K562 (cell line): ENCODE data around the gene IL36RN. TPM values are rescaled to one million over a fixed set of nuclear protein-coding genes. Genes with fewer than 3 reads are reported as not detected.

Experiments
- ARNT ChIP-seq, 2 experiments: fragments of 450-650 bp; IDR thresholded peaks; 2 replicates each; pipeline ENCODE4 v1.6.1; 2016; ENCODE audit warnings: mild to moderate bottlenecking in 1 of 2
- HES1 ChIP-seq: fragments of 450-650 bp; IDR thresholded peaks from 2 replicates; pipeline ENCODE4 v1.6.1; 2016; ENCODE audit warnings: low read depth, mild to moderate bottlenecking, moderate library complexity
- SNAPC5 ChIP-seq: fragments of 250-450 bp; sonication (Bioruptor Pico); IDR thresholded peaks from 2 replicates; pipeline ENCODE4 v1.8.0; 2021; ENCODE audit warnings: moderate library complexity, mild to moderate bottlenecking, inconsistent platforms
- XRCC3 ChIP-seq: fragments of 450-650 bp; IDR thresholded peaks from 2 replicates; pipeline ENCODE4 v1.6.1; 2017; ENCODE audit warnings: mild to moderate bottlenecking, moderate library complexity
- ZNF318 ChIP-seq, 2 experiments: fragments of 450-650 bp; IDR thresholded peaks; 2 replicates each; pipeline ENCODE4 v1.6.1; 2016; ENCODE audit warnings: mild to moderate bottlenecking in 2 of 2, borderline replicate concordance in 1 of 2, low read depth in 1 of 2, moderate library complexity in 1 of 2
- polyA plus RNA-seq, 8 experiments: library from polyadenylated mRNA; depleted of rRNA in 4 of 8; stranded (reverse) in 5 of 8; unstranded in 3 of 8; fragments of >200 nt; fragmentation: Nextera tagmentation in 2 of 8; fragmentation: Illumina TruSeq in 1 of 8; extraction: Ambion mirVana in 2 of 8; extraction: Trizol in 1 of 8; gene quantifications; 2 replicates each; pipeline versions ENCODE4 v1.2.1 to v1.2.3, GENCODE V29; 2011 to 2014; ENCODE audit warnings: inconsistent platforms in 1 of 8, missing spikeins in 1 of 8
- total RNA-seq, 7 experiments: library from RNA; depleted of rRNA in 6 of 7; stranded (reverse); fragments of >200 nt in 6 of 7; fragmentation: Illumina TruSeq in 2 of 7; extraction: Trizol in 2 of 7; gene quantifications; 2 replicates each; pipeline versions ENCODE4 v1.2.1 to v1.2.3, GENCODE V29; 2011 to 2021; ENCODE audit warnings: low replicate concordance in 1 of 7

The IL36RN gene
- total and polyA plus RNA-seq, 9 of the 15 experiments (the other 6 are each of a cell fraction or from before 2014, with no cell fraction given) = not detected

GRCh38 chr2:113060396-113060795, 1.4 kb downstream of the IL36RN start (continued):
- no peak for TF ChIP-seq ZNF318 (IDR thresholded peaks at IDR 0.05; ENCODE audit: borderline replicate concordance in 1 of 2, low read depth in 1 of 2)
- no peak for TF ChIP-seq HES1
- no peak for TF ChIP-seq XRCC3
- no peak for TF ChIP-seq ARNT (IDR thresholded peaks at IDR 0.05)
- no peak for TF ChIP-seq SNAPC5
- TF ChIP-seq, all 486 proteins: peak for 0
